HepG2 (cell line): ENCODE results near the gene KIFC1. TPM values are rescaled to one million over a fixed set of nuclear protein-coding genes. Genes with fewer than 3 reads are reported as not detected.

ENCODE experiments used
- ATAC-seq: fragments of 200-7000 bp; cut with Tn5 transposase; 3 replicates; pipeline ENCODE4 v1.9.1; 2020; ENCODE audit warnings: mild to moderate bottlenecking, moderate library complexity
- BruUV-seq: library from RNA; stranded (reverse); fragments of 400-500 nt; replicated peaks from 2 replicates; lab custom pipeline; 2021; lab: Mats Ljungman, UMichigan
- CTCF ChIA-PET: fragments of 300-600 bp; formaldehyde crosslinking; extraction: SDS; loops from one replicate; lab custom pipeline; 2021; ENCODE audit warnings: low total read pairs, inconsistent platforms, low intra/inter-chr PET ratio; lab: Yijun Ruan, JAX
- POLR2A ChIA-PET: fragments of 350-600 bp; sonication (Branson Sonifier 250); formaldehyde crosslinking; loops from one replicate; lab custom pipeline; 2020; ENCODE audit warnings: antibody characterized with exemption, inconsistent platforms; lab: Yijun Ruan, JAX
- DNase-seq: peaks from one replicate; pipeline ENCODE4 v3.0.0-alpha.2; 2015; ENCODE audit warnings: low spot score
- FAIRE-seq: peaks from 3 replicates; lab custom pipeline; 2011; peaks lifted over from hg19 to GRCh38; lab: Jason Lieb, UNC
- H2AFZ ChIP-seq: one replicate; pipeline ENCODE4 v1.6.1; 2011; ENCODE audit warnings: low read length, inconsistent platforms
- H3K27ac ChIP-seq: fragments of 300-600 bp; 3 replicates; pipeline ENCODE4 v1.8.0; 2011; ENCODE audit warnings: mixed run types, mild to moderate bottlenecking, mixed read lengths, low read length, inconsistent platforms; ENCODE audit not compliant: insufficient read depth; ENCODE audit errors: extremely low read length
- H3K27me3 ChIP-seq, 2 experiments: fragments of 200-600 bp in 1 of 2; 2 replicates in 1 of 2; 3 replicates in 1 of 2; pipeline versions ENCODE4 v1.6.0 to v1.8.0; 2011; ENCODE audit warnings: low read length in 2 of 2, mild to moderate bottlenecking in 2 of 2, moderate library complexity in 2 of 2, inconsistent platforms in 1 of 2; ENCODE audit not compliant: insufficient read depth in 2 of 2, control insufficient read depth in 1 of 2
- H3K36me3 ChIP-seq, 2 experiments: fragments of 200-600 bp in 1 of 2; replicated peaks in 1 of 2; 2 replicates in 1 of 2; 3 replicates in 1 of 2; pipeline versions ENCODE4 v1.5.1 to v1.8.0; 2011; ENCODE audit warnings: low read length in 2 of 2, inconsistent platforms in 1 of 2; ENCODE audit not compliant: insufficient read depth in 2 of 2, control insufficient read depth in 1 of 2
- H3K4me1 ChIP-seq: 2 replicates; pipeline ENCODE4 v1.5.1; 2012; ENCODE audit warnings: low read length, inconsistent platforms; ENCODE audit not compliant: insufficient read depth
- H3K4me2 ChIP-seq: 2 replicates; pipeline ENCODE4 v1.6.0; 2011; ENCODE audit warnings: low read depth, low read length, inconsistent platforms
- H3K4me3 ChIP-seq, 3 experiments: fragments of 200-600 bp in 1 of 3; sonication (generic), shearing (Covaris generic) in 1 of 3; replicated peaks in 1 of 3; 2 replicates each; pipeline ENCODE4 v1.5.1; 2011 to 2016; ENCODE audit warnings: low read length in 3 of 3, inconsistent platforms in 2 of 3, low read depth in 2 of 3, mild to moderate bottlenecking in 2 of 3, control low read depth in 1 of 3, mixed read lengths in 1 of 3; ENCODE audit not compliant: insufficient read depth in 1 of 3
- H3K79me2 ChIP-seq: one replicate; pipeline ENCODE4 v1.6.1; 2011; ENCODE audit warnings: low read length, inconsistent platforms; ENCODE audit not compliant: insufficient read depth
- H3K9ac ChIP-seq: 2 replicates; pipeline ENCODE4 v1.6.0; 2011; ENCODE audit warnings: mild to moderate bottlenecking, low read depth, low read length, inconsistent platforms; ENCODE audit not compliant: insufficient read depth
- H3K9me3 ChIP-seq: 2 replicates; pipeline ENCODE4 v1.5.1; 2012; ENCODE audit warnings: mild to moderate bottlenecking, low read length
- H4K20me1 ChIP-seq: 2 replicates; pipeline ENCODE4 v1.6.0; 2011; ENCODE audit warnings: inconsistent platforms, mild to moderate bottlenecking, low read length, moderate library complexity; ENCODE audit not compliant: insufficient read depth
- ARID5B ChIP-seq: IDR thresholded peaks from 2 replicates; pipeline ENCODE4 v1.4.0; 2020; ENCODE audit warnings: mild to moderate bottlenecking, missing genetic modification reagents
- CEBPG ChIP-seq: IDR thresholded peaks from 2 replicates; pipeline ENCODE4 v1.6.1; 2016
- DDIT3 ChIP-seq: sonication (generic); formaldehyde crosslinking; IDR thresholded peaks from 2 replicates; pipeline ENCODE4 v1.4.0; 2020; ENCODE audit warnings: mild to moderate bottlenecking, missing genetic modification reagents
- EZH2 ChIP-seq: conservative IDR thresholded peaks from 2 replicates; pipeline ENCODE4 v1.6.1; 2012; ENCODE audit warnings: mild to moderate bottlenecking, low read depth, low read length, moderate library complexity
- KDM5B ChIP-seq: sonication (generic); formaldehyde crosslinking; IDR thresholded peaks from 2 replicates; pipeline ENCODE4 v1.4.0; 2020; ENCODE audit warnings: missing genetic modification reagents, mild to moderate bottlenecking, borderline replicate concordance
- MYPOP ChIP-seq: sonication (generic); formaldehyde crosslinking; IDR thresholded peaks from 2 replicates; pipeline ENCODE4 v1.8.1; 2023; ENCODE audit warnings: mild to moderate bottlenecking, moderate library complexity, missing genetic modification reagents
- TBL1XR1 ChIP-seq: fragments of 150-350 bp; IDR thresholded peaks from 2 replicates; pipeline ENCODE4 v1.6.1; 2014; ENCODE audit warnings: borderline replicate concordance, low read length; ENCODE audit not compliant: partially characterized antibody
- ZNF580 ChIP-seq: IDR thresholded peaks from 2 replicates; pipeline ENCODE4 v1.6.1; 2016; ENCODE audit warnings: low read depth, borderline replicate concordance
- ZNF607 ChIP-seq: sonication (generic); formaldehyde crosslinking; IDR thresholded peaks from 2 replicates; pipeline ENCODE4 v1.5.1; 2020; ENCODE audit warnings: missing genetic modification reagents, mild to moderate bottlenecking, borderline replicate concordance
- whole genome bisulfite sequencing: methylation state at CpG from one replicate; pipeline ENCODE4 v1.1.6; 2017; ENCODE audit warnings: low lambda C conversion rate; 5-methylcytosine and 5-hydroxymethylcytosine counted together
- in situ Hi-C: cut with HindIII; loops from 2 replicates; pipeline ENCODE4 v1.10.0; 2017; ENCODE audit warnings: low pct_unique_long_range_greater_than_20kb; ENCODE audit not compliant: extremely low pct_ligation_motif_present
- intact Hi-C: fragments of 100-400 bp; cut with micrococcal nuclease; formaldehyde crosslinking; loops from one replicate; pipeline ENCODE4 v1.10.0; 2022; ENCODE audit not compliant: unreplicated experiment
- polyA plus RNA-seq, 8 experiments: library from polyadenylated mRNA; depleted of rRNA in 3 of 8; stranded (reverse) in 7 of 8; unstranded in 1 of 8; fragments of >200 nt; fragmentation: Illumina TruSeq in 4 of 8; extraction: Trizol in 4 of 8; gene quantifications; 2 replicates each; pipeline versions ENCODE4 v1.2.1 to v1.2.3, GENCODE V29; 2011 to 2016; ENCODE audit warnings: low read depth in 4 of 8, missing spikeins in 1 of 8, mixed read lengths in 1 of 8; ENCODE audit not compliant: insufficient read depth in 1 of 8
- total RNA-seq, 5 experiments: library from RNA; depleted of rRNA; stranded (reverse); fragments of >200 nt; fragmentation: Illumina TruSeq; extraction: Trizol; gene quantifications; 2 replicates each; pipeline ENCODE4 v1.2.3, GENCODE V29; 2016; ENCODE audit warnings: low read depth in 1 of 5

KIFC1 gene
- total and polyA plus RNA-seq, 2 of the 13 experiments (the other 11 are each of a cell fraction or from before 2014, with no cell fraction given), result 25.0 to 45.5 TPM

- ChIA-PET CTCF (interaction anchor here (3.1 kb wide), 1 partner anchor 36 kb away, joined by 19 read pairs; the partner anchor contains the start of gene KIFC1), POLR2A (interaction anchor here (0.6 to 1.8 kb wide), 9 partner anchors 8 to 413 kb away, joined by 3 to 13 read pairs (median 4); partner anchors contain the start of genes BAK1, CUTA, PHF1 and UQCC2)
- Histone ChIP-seq H2AFZ (no peak overlapping the region), H3K9ac (no peak overlapping the region), H3K27ac (no peak overlapping the region), H3K36me3 (no peaks in the 10 kb centered on the region), H3K4me2 (peak overlapping the region; percentile 98), H3K79me2 (no peaks in the 10 kb centered on the region), H3K9me3 (no peaks in the 10 kb centered on the region), H3K4me3 (peak overlapping the region; percentile 68 to 78 (median 74)), H3K4me1 (peaks cover 58% of the 10 kb centered on the region), H4K20me1 (no peaks in the 10 kb centered on the region), H3K27me3 (peaks cover 0 to 26% of the 10 kb centered on the region in 2 experiments; a peak in 3 of 5 replicates)
- DNase-seq, result no peak
- intact Hi-C loops (no loop called here), in situ Hi-C loops (no loop called here)
- TF ChIP-seq ZNF580 (CRISPR knock-in tag) (no peak), TBL1XR1 (no peak), MYPOP (CRISPR knock-in tag) (no peak), EZH2 (no peak), ZNF607 (no peak), ARID5B (no peak), KDM5B (CRISPR knock-in tag) (no peak), CEBPG (CRISPR knock-in tag) (no peak), DDIT3 (CRISPR knock-in tag) (no peak)
- no TSS peak for BruUV-seq
- FAIRE-seq, result peak; percentile 30
- WGBS, result 4% methylated on average over 12 of the region's 12 CpGs
- no peak for ATAC-seq
Measured at GRCh38 chr6:33426590-33427511, 35.2 kb downstream of the KIFC1 start.
